Measurements from ENCODE around the gene PDSS2. TPM values are rescaled to one million over a fixed set of nuclear protein-coding genes. Genes with fewer than 3 reads are reported as not detected.

The PDSS2 gene
- total and polyA plus RNA-seq, 9 of the 15 experiments (the other 6 are each of a cell fraction or from before 2014, with no cell fraction given), result 5.8 to 21.1 (median 12.0) TPM

GRCh38 chr6:107116931-107117330 is 342.4 kb downstream of the PDSS2 start:
- Histone ChIP-seq H3K4me1 (replicated peaks in 1 of 2; ENCODE audit: control insufficient read depth in 2 of 2, insufficient read depth in 2 of 2, low read length in 2 of 2) (peaks cover 20 to 26% of the 10 kb centered on the region in 2 experiments), H3K9ac (ENCODE audit: insufficient read depth in 1 of 2, low read depth in 2 of 2, low read length in 2 of 2) (peak overlapping the region in 1 of 2 experiments; percentile 80; a peak in 1 of 4 replicates), H3K27me3 (ENCODE audit: control insufficient read depth in 2 of 2, insufficient read depth in 2 of 2, low read length in 2 of 2) (no peaks in the 10 kb centered on the region), H2AFZ (ENCODE audit: low read depth, low read length) (peak overlapping the region; percentile 92), H3K9me1 (ENCODE audit: control insufficient read depth, insufficient read depth, low read length) (no peaks in the 10 kb centered on the region), H3K4me2 (ENCODE audit: insufficient read depth, low read length) (peak overlapping the region; percentile 75), H4K20me1 (replicated peaks; ENCODE audit: control insufficient read depth, insufficient read depth, low read length) (no peaks in the 10 kb centered on the region), H3K79me2 (ENCODE audit: control insufficient read depth, insufficient read depth, low read length) (peaks cover 10% of the 10 kb centered on the region), H3K27ac (ENCODE audit: extremely low read depth, low read depth, low read length) (peak overlapping the region; percentile 85; the same call in 2 of the 3 replicates), H3K9me3 (replicated peaks; ENCODE audit: control insufficient read depth, insufficient read depth, low read depth, low read length) (no peaks in the 10 kb centered on the region), H3K4me3 (no peak overlapping the region), H3K36me3 (ENCODE audit: control insufficient read depth, insufficient read depth, low read length) (no peaks in the 10 kb centered on the region)
- whole genome bisulfite sequencing (ENCODE audit: insufficient coverage, low coverage, missing lambda C conversion rate), result 34% methylated on average over 7 of the region's 7 CpGs
- in situ Hi-C loops (cut with MboI) (no loop called here), intact Hi-C loops (cut with micrococcal nuclease) (loop anchor here (10.0 kb wide), 1 partner anchor 792 kb away; the partner anchor contains the start of gene ATG5)
- TF ChIP-seq RCOR1 (IDR thresholded peaks at IDR 0.05; ENCODE audit: borderline replicate concordance in 1 of 2, low read depth in 2 of 2, low read length in 2 of 2), result no peak
- no peak for TF ChIP-seq CBX2 (IDR thresholded peaks at IDR 0.05; ENCODE audit: insufficient read depth, low read length, poor library complexity, severe bottlenecking)
- no peak for TF ChIP-seq CREM (IDR thresholded peaks at IDR 0.05; ENCODE audit: low read depth)
- no peak for TF ChIP-seq ZBTB17 (CRISPR knock-in tag; IDR thresholded peaks at IDR 0.05)
- no peak for TF ChIP-seq STAT5B (CRISPR knock-in tag; IDR thresholded peaks at IDR 0.05)
- TF ChIP-seq TARDBP (IDR thresholded peaks at IDR 0.05), result no peak
- no peak for TF ChIP-seq PHF8 (IDR thresholded peaks at IDR 0.05; ENCODE audit: borderline replicate concordance, low read length)
- no peak for TF ChIP-seq KAT2B (IDR thresholded peaks at IDR 0.05; ENCODE audit: low read depth, low read length)
- no peak for TF ChIP-seq GABPB2 (CRISPR knock-in tag; conservative IDR thresholded peaks at IDR 0.05)
- TF ChIP-seq ZKSCAN3 (CRISPR knock-in tag; IDR thresholded peaks at IDR 0.05), result no peak
- no peak for TF ChIP-seq MTA3 (IDR thresholded peaks at IDR 0.05; ENCODE audit: borderline replicate concordance)
- no peak for TF ChIP-seq RFX5 (IDR thresholded peaks at IDR 0.05; ENCODE audit: low read depth, low read length)
- no peak for FAIRE-seq
- CTCF ChIA-PET (ENCODE audit: low intra/inter-chr PET ratio), result no interaction called here
- BruUV-seq (replicated peaks), result no TSS peak
- no peak for ATAC-seq
- DNase-seq (ENCODE audit: extremely low read depth in 1 of 4, low spot score in 3 of 4), result no peak
- POLR2A ChIA-PET, result no interaction called here
